ENCODE data around the gene NCAPG. TPM values are rescaled to one million over a fixed set of nuclear protein-coding genes. Genes with fewer than 3 reads are reported as not detected.

The NCAPG gene
- total RNA-seq, 1 experiment from 2014 or later = 46.3 TPM

DNA sequence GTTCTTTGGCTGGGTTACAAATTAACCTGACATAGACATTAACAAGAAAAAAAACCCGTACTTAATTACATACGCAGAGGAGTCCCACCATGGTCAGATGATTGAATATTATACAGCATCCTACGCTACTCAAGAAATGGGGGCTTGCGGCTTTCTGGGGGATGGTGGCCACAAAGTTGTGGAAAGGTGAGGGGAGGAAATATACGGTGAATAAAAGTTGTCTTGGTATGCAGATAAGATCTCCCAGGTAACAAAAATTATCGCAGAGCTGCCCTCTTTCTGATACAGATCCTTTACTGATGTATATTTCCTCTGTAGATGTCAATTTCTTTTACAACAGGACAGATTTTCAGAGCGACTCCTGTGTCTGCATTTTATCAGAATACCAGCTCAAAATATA is 1.1 kb upstream of the NCAPG start:
- Histone ChIP-seq H3K36me3 (ENCODE audit: insufficient read depth, low read length) (peaks cover 61% of the 10 kb centered on the region), H4K20me1 (ENCODE audit: insufficient read depth, low read depth, low read length) (peaks cover 42% of the 10 kb centered on the region), H3K9me3 (ENCODE audit: low read length) (no peaks in the 10 kb centered on the region), H3K4me3 (ENCODE audit: low read length) (peak overlapping the region; percentile 93), H2AFZ (ENCODE audit: low read length) (no peak overlapping the region), H3K9ac (ENCODE audit: low read length) (peak overlapping the region; percentile 93), H3K4me1 (ENCODE audit: low read length) (peaks cover 48% of the 10 kb centered on the region), H3K27ac (ENCODE audit: low read length) (peak overlapping the region; percentile 81), H3K9me2 (replicated peaks; ENCODE audit: insufficient read depth, low read length) (no peaks in the 10 kb centered on the region), H3K4me2 (ENCODE audit: low read depth, low read length, poor library complexity, severe bottlenecking) (peak overlapping the region; percentile 97), H3K79me2 (ENCODE audit: low read length) (peaks cover 98% of the 10 kb centered on the region), H3K27me3 (ENCODE audit: low read length) (no peaks in the 10 kb centered on the region)
- DNase-seq = peak; percentile 57

DNA sequence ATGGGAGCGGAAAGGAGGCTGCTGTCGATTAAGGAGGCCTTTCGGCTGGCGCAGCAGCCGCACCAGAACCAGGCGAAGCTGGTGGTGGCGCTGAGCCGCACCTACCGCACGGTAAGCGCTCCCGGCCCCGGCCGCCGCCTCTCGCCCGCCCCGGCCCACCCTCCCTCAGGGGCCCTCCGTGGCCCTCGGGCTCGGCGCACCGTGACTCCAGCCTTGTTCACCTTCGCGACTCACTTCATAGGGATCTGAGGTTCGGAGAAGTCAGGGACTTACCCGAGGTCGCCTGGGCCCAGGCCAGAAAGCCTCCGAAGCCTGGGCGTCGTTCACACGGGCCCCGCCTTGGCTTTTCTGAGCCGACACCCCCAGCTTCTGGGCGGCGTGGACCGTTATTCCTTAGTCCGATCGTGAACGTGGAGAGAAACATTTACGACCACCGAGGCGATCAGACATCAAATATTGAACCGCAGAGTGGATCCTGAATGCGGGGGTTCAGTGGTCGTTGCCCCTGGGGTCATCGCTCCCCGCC is 362 bp downstream of the NCAPG start:
- no peak for DNase-seq
- H2AFZ ChIP-seq (ENCODE audit: low read length) = no peak overlapping the region
- H3K27ac ChIP-seq (ENCODE audit: low read length) = peak overlapping the region; percentile 64
- H3K36me3 ChIP-seq (ENCODE audit: insufficient read depth, low read length) = peaks cover 57% of the 10 kb centered on the region
- no peaks in the 10 kb centered on the region for H3K9me2 ChIP-seq (replicated peaks; ENCODE audit: insufficient read depth, low read length)
- H3K9me3 ChIP-seq (ENCODE audit: low read length) = no peaks in the 10 kb centered on the region
- peaks cover 35% of the 10 kb centered on the region for H4K20me1 ChIP-seq (ENCODE audit: insufficient read depth, low read depth, low read length)
- H3K4me3 ChIP-seq (ENCODE audit: low read length) = peak overlapping the region; percentile 93
- no peaks in the 10 kb centered on the region for H3K27me3 ChIP-seq (ENCODE audit: low read length)
- H3K4me1 ChIP-seq (ENCODE audit: low read length) = peaks cover 48% of the 10 kb centered on the region
- H3K9ac ChIP-seq (ENCODE audit: low read length) = peak overlapping the region; percentile 84
- H3K4me2 ChIP-seq (ENCODE audit: low read depth, low read length, poor library complexity, severe bottlenecking) = peak overlapping the region; percentile 80
- H3K79me2 ChIP-seq (ENCODE audit: low read length) = peaks cover 96% of the 10 kb centered on the region

DNA sequence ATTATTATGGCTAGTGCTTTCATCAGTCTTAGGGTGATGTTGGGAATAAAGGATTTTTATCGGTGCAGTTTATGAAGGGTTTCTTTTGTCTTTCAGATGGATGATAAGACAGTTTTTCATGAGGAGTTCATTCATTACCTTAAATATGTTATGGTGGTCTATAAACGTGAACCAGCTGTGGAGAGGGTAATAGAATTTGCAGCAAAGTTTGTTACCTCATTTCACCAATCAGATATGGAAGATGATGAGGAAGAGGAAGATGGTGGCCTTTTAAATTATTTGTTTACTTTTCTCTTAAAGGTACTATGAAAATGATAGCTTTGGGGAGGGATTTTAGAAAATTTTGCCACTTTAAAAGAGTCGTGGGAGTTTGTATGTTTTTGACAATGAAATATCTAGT is 1.3 kb downstream of the NCAPG start:
- Histone ChIP-seq H3K27ac (ENCODE audit: low read length) (peak overlapping the region; percentile 64), H3K4me3 (ENCODE audit: low read length) (peak overlapping the region; percentile 93)
- peak; percentile 62 for DNase-seq

DNA sequence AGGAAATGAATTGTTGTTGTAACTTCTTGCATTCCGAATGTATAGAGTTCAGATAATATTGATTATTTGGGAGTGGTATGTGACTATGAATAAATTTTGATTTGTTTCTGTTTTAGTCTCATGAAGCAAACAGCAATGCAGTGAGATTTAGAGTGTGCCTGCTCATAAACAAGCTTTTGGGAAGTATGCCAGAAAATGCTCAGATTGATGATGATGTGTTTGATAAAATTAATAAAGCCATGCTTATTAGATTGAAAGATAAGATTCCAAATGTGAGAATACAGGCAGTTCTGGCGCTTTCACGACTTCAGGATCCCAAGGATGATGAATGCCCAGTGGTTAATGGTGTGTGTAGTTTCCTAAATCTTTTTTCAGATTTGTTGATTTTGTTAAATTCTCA is 2.0 kb downstream of the NCAPG start:
- peak overlapping the region; percentile 84 for H3K9ac ChIP-seq (ENCODE audit: low read length)
- peaks cover 19% of the 10 kb centered on the region for H4K20me1 ChIP-seq (ENCODE audit: insufficient read depth, low read depth, low read length)
- peaks cover 53% of the 10 kb centered on the region for H3K36me3 ChIP-seq (ENCODE audit: insufficient read depth, low read length)
- H3K79me2 ChIP-seq (ENCODE audit: low read length) = peaks cover 96% of the 10 kb centered on the region
- no peaks in the 10 kb centered on the region for H3K27me3 ChIP-seq (ENCODE audit: low read length)
- H3K27ac ChIP-seq (ENCODE audit: low read length) = peak overlapping the region; percentile 64
- H3K4me2 ChIP-seq (ENCODE audit: low read depth, low read length, poor library complexity, severe bottlenecking) = peak overlapping the region; percentile 80
- H2AFZ ChIP-seq (ENCODE audit: low read length) = no peak overlapping the region
- peak overlapping the region; percentile 93 for H3K4me3 ChIP-seq (ENCODE audit: low read length)
- no peaks in the 10 kb centered on the region for H3K9me2 ChIP-seq (replicated peaks; ENCODE audit: insufficient read depth, low read length)
- no peak for DNase-seq
- no peaks in the 10 kb centered on the region for H3K9me3 ChIP-seq (ENCODE audit: low read length)
- peaks cover 36% of the 10 kb centered on the region for H3K4me1 ChIP-seq (ENCODE audit: low read length)

More for the DNA sequence above, 1.3 kb downstream of the NCAPG start:
- H3K79me2 ChIP-seq (ENCODE audit: low read length) = peaks cover 96% of the 10 kb centered on the region
- peaks cover 43% of the 10 kb centered on the region for H3K4me1 ChIP-seq (ENCODE audit: low read length)
- H3K9ac ChIP-seq (ENCODE audit: low read length) = peak overlapping the region; percentile 84
- peaks cover 53% of the 10 kb centered on the region for H3K36me3 ChIP-seq (ENCODE audit: insufficient read depth, low read length)
- H4K20me1 ChIP-seq (ENCODE audit: insufficient read depth, low read depth, low read length) = peaks cover 26% of the 10 kb centered on the region
- H3K9me2 ChIP-seq (replicated peaks; ENCODE audit: insufficient read depth, low read length) = no peaks in the 10 kb centered on the region
- H3K4me2 ChIP-seq (ENCODE audit: low read depth, low read length, poor library complexity, severe bottlenecking) = peak overlapping the region; percentile 80
- no peak overlapping the region for H2AFZ ChIP-seq (ENCODE audit: low read length)
- H3K27me3 ChIP-seq (ENCODE audit: low read length) = no peaks in the 10 kb centered on the region
- no peaks in the 10 kb centered on the region for H3K9me3 ChIP-seq (ENCODE audit: low read length)

DNA sequence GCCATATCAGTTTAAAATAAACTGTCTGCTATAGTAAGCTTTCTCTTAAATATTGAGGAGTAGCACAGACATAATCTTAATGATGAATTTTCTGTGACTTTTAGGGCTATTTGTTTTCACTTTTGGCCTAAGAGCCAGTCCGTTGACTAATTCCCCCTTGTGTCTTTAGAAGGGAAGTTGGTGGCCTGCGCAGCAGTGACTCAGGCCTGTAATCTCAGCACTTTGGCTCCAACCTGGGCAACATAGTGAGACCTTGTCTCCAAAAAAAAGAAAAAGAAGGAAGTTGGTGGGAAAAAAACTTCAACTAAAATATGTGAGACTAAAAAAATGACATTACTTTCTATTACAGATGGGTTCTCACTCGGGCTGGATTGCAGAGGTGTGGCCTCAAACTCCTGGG is 3.4 kb downstream of the NCAPG start:
- Histone ChIP-seq H3K36me3 (ENCODE audit: insufficient read depth, low read length) (peaks cover 61% of the 10 kb centered on the region), H3K9me2 (replicated peaks; ENCODE audit: insufficient read depth, low read length) (no peaks in the 10 kb centered on the region), H3K4me1 (ENCODE audit: low read length) (peaks cover 23% of the 10 kb centered on the region), H3K4me2 (ENCODE audit: low read depth, low read length, poor library complexity, severe bottlenecking) (no peak overlapping the region), H3K27me3 (ENCODE audit: low read length) (no peaks in the 10 kb centered on the region), H4K20me1 (ENCODE audit: insufficient read depth, low read depth, low read length) (peaks cover 11% of the 10 kb centered on the region), H3K9me3 (ENCODE audit: low read length) (no peaks in the 10 kb centered on the region), H3K9ac (ENCODE audit: low read length) (no peak overlapping the region), H3K4me3 (ENCODE audit: low read length) (no peak overlapping the region), H3K79me2 (ENCODE audit: low read length) (peaks cover 96% of the 10 kb centered on the region), H2AFZ (ENCODE audit: low read length) (no peak overlapping the region), H3K27ac (ENCODE audit: low read length) (no peak overlapping the region)
- no peak for DNase-seq

DNA sequence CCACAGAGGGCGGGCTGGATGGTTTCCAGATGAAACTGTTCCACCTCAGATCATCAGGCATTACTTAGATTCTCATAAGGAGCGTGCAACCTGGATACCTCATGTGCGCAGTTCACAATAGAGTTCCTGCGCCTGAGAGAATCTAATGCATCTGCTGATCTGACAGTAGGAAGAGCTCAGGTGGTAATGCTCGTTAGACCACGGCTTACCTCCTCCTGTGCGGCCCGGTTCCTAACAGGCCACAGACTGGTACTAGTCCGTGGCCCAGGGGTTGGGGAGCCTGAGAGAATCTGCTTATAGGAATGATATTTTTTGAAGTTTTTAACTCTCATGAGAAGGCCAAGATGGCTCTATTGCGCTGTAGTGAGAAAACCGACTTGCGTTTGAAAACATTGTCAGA is 5.4 kb downstream of the NCAPG start:
- Histone ChIP-seq H4K20me1 (ENCODE audit: insufficient read depth, low read depth, low read length) (no peaks in the 10 kb centered on the region), H3K36me3 (ENCODE audit: insufficient read depth, low read length) (peaks cover 68% of the 10 kb centered on the region), H3K9me3 (ENCODE audit: low read length) (no peaks in the 10 kb centered on the region), H3K79me2 (ENCODE audit: low read length) (peaks cover 90% of the 10 kb centered on the region), H3K9me2 (replicated peaks; ENCODE audit: insufficient read depth, low read length) (no peaks in the 10 kb centered on the region), H3K27ac (ENCODE audit: low read length) (no peak overlapping the region), H3K4me2 (ENCODE audit: low read depth, low read length, poor library complexity, severe bottlenecking) (no peak overlapping the region), H3K27me3 (ENCODE audit: low read length) (no peaks in the 10 kb centered on the region), H2AFZ (ENCODE audit: low read length) (no peak overlapping the region), H3K9ac (ENCODE audit: low read length) (no peak overlapping the region), H3K4me1 (ENCODE audit: low read length) (peaks cover 22% of the 10 kb centered on the region), H3K4me3 (ENCODE audit: low read length) (no peak overlapping the region)
- DNase-seq = no peak

DNA sequence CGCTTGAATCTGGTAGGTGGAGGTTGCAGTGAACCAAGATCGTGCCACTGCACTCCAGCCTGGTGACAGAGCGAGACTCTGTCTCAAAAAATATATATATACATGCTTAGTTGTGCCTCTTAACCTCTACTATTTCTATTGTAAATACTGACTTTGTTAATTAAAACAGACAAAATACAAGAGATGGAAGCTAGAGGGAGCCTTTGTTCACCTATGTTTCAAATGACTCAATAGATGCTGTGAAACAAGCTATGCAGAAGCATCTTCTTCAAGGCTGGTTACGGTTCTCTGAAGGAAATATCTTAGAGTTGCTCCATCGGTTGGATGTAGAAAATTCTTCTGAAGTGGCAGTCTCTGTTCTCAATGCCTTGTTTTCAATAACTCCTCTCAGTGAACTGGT is 6.2 kb downstream of the NCAPG start:
- DNase-seq = peak; percentile 78
- Histone ChIP-seq H3K9me3 (ENCODE audit: low read length) (no peaks in the 10 kb centered on the region), H3K79me2 (ENCODE audit: low read length) (peaks cover 89% of the 10 kb centered on the region), H3K4me3 (ENCODE audit: low read length) (no peak overlapping the region), H3K9ac (ENCODE audit: low read length) (no peak overlapping the region), H2AFZ (ENCODE audit: low read length) (no peak overlapping the region), H3K4me2 (ENCODE audit: low read depth, low read length, poor library complexity, severe bottlenecking) (no peak overlapping the region), H3K9me2 (replicated peaks; ENCODE audit: insufficient read depth, low read length) (no peaks in the 10 kb centered on the region), H3K4me1 (ENCODE audit: low read length) (peaks cover 22% of the 10 kb centered on the region), H4K20me1 (ENCODE audit: insufficient read depth, low read depth, low read length) (no peaks in the 10 kb centered on the region), H3K36me3 (ENCODE audit: insufficient read depth, low read length) (peaks cover 71% of the 10 kb centered on the region), H3K27me3 (ENCODE audit: low read length) (no peaks in the 10 kb centered on the region), H3K27ac (ENCODE audit: low read length) (no peak overlapping the region)

DNA sequence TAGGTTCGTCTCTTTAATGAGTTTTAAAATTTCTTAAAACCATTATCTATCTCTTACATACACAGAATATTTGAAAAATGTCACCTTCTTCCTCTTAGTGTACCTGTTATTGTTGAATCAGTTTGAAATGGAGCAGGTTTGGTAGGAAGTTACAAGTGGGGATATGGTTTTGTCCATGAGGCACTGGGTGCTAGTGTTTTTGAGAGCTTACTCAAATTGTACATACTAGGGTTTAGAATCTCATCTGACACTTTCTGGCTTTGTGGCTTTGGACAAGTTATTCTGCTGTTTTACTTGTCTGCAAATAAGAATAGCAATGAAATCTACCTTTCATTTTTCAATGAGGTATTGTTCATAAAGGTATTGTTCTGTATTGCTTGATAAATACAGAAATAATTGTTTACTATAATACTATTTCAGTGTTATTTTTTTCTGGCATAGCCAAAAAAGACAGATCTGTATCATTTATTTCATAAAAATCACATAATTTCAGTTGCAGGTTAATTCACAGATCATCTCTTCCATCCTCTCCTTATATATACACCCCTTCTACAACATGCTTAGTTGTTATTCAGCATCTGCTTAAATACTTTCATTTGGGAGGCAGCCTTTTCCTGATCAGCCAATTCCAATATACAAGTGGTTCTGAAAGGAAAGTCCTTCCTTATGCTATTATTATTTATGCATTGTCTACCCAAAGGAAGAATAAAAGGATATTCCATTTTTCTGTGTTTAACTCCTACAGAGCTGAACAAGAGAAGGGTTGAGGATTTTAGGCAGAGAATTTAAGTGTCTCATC is 13.3 kb downstream of the NCAPG start:
- Histone ChIP-seq H3K9me2 (replicated peaks; ENCODE audit: insufficient read depth, low read length) (no peaks in the 10 kb centered on the region), H3K9me3 (ENCODE audit: low read length) (no peaks in the 10 kb centered on the region), H3K4me3 (ENCODE audit: low read length) (no peak overlapping the region), H3K4me2 (ENCODE audit: low read depth, low read length, poor library complexity, severe bottlenecking) (no peak overlapping the region), H3K79me2 (ENCODE audit: low read length) (peaks cover 85% of the 10 kb centered on the region), H3K36me3 (ENCODE audit: insufficient read depth, low read length) (peaks cover 78% of the 10 kb centered on the region), H2AFZ (ENCODE audit: low read length) (no peak overlapping the region), H3K4me1 (ENCODE audit: low read length) (no peaks in the 10 kb centered on the region), H3K27ac (ENCODE audit: low read length) (no peak overlapping the region), H3K27me3 (ENCODE audit: low read length) (no peaks in the 10 kb centered on the region), H3K9ac (ENCODE audit: low read length) (no peak overlapping the region), H4K20me1 (ENCODE audit: insufficient read depth, low read depth, low read length) (no peaks in the 10 kb centered on the region)
- no peak for DNase-seq
